NCI-H1694 treated with DMSO at 0.1 percent for 48 hours (cell line): ENCODE data around the gene XXYLT1.
"Not testable (repeated sequence)": the region's sequence is repeated elsewhere in the genome, so short reads cannot be mapped to it uniquely, and the experiment has no call there.

ENCODE experiments used
- DNase-seq: peaks from one replicate; lab custom pipeline; 2025; lab: John Stamatoyannopoulos, UW

XXYLT1 gene

GRCh38 chr3:195112361-195112791 is 158.6 kb downstream of the XXYLT1 start:
- DNase-seq: no peak

- no peak for DNase-seq
Observed at GRCh38 chr3:195111766-195112165, 159.2 kb downstream of the XXYLT1 start.

GRCh38 chr3:195111319-195111705 is 159.6 kb downstream of the XXYLT1 start:
- DNase-seq: no peak

- no peak for DNase-seq
Observed at GRCh38 chr3:195110647-195111318, 160.2 kb downstream of the XXYLT1 start.

GRCh38 chr3:195109098-195109657 is 161.8 kb downstream of the XXYLT1 start:
- DNase-seq: no peak

GRCh38 chr3:195107593-195107992 is 163.4 kb downstream of the XXYLT1 start:
- no peak for DNase-seq

GRCh38 chr3:195107031-195107430 is 163.9 kb downstream of the XXYLT1 start:
- not testable (repeated sequence) for DNase-seq

- DNase-seq: peak; percentile 32
Observed at GRCh38 chr3:195106418-195106906, 164.5 kb downstream of the XXYLT1 start.

- DNase-seq: no peak
Observed at GRCh38 chr3:195105841-195106417, 165.0 kb downstream of the XXYLT1 start.

- no peak for DNase-seq
Observed at GRCh38 chr3:195105389-195105788, 165.6 kb downstream of the XXYLT1 start.

GRCh38 chr3:195104340-195104739 is 166.6 kb downstream of the XXYLT1 start:
- DNase-seq: no peak

GRCh38 chr3:195103623-195104022 is 167.3 kb downstream of the XXYLT1 start:
- no peak for DNase-seq

- no peak for DNase-seq
Observed at GRCh38 chr3:195102609-195103467, 168.1 kb downstream of the XXYLT1 start.

- DNase-seq: no peak
Observed at GRCh38 chr3:195101927-195102608, 168.9 kb downstream of the XXYLT1 start.

GRCh38 chr3:195101001-195101583 is 169.9 kb downstream of the XXYLT1 start:
- DNase-seq: peak; percentile 67

GRCh38 chr3:195099951-195100785 is 170.8 kb downstream of the XXYLT1 start:
- no peak for DNase-seq

GRCh38 chr3:195098741-195099525 is 172.0 kb downstream of the XXYLT1 start:
- no peak for DNase-seq

- DNase-seq: no peak
Observed at GRCh38 chr3:195097331-195098255, 173.4 kb downstream of the XXYLT1 start.
